WTC11 (cell line): ENCODE measurements around the gene MAP3K3. TPM values are rescaled to one million over a fixed set of nuclear protein-coding genes. Genes with fewer than 3 reads are reported as not detected.

Experiments used
- ATAC-seq: fragments of 200-7000 bp; cut with Tn5 transposase; 2 replicates; pipeline ENCODE4 v1.10.0; 2021; ENCODE audit warnings: mild to moderate bottlenecking, moderate library complexity
- CTCF ChIA-PET: fragments of 300-600 bp; sonication (Branson Sonifier 250); formaldehyde crosslinking; loops from one replicate; lab custom pipeline; 2021; ENCODE audit warnings: antibody characterized with exemption; lab: Charles Lee
- POLR2A ChIA-PET: fragments of 350-600 bp; sonication (Branson Sonifier 250); formaldehyde crosslinking; loops from one replicate; lab custom pipeline; 2021; ENCODE audit warnings: antibody characterized with exemption; lab: Charles Lee
- DNase-seq: peaks from one replicate; pipeline ENCODE4 v3.0.0; 2021; ENCODE audit warnings: low spot score
- H3K27ac Mint-ChIP-seq: 2 replicates; pipeline ENCODE4 v1.8.0; 2021; ENCODE audit warnings: mixed read lengths
- H3K27me3 Mint-ChIP-seq: 2 replicates; pipeline ENCODE4 v1.8.0; 2021; ENCODE audit warnings: low read depth, mild to moderate bottlenecking, moderate library complexity, mixed read lengths
- H3K36me3 Mint-ChIP-seq: 2 replicates; pipeline ENCODE4 v1.8.0; 2021; ENCODE audit warnings: mixed read lengths
- H3K4me1 Mint-ChIP-seq: 2 replicates; pipeline ENCODE4 v1.8.0; 2022; ENCODE audit warnings: mixed read lengths
- H3K4me3 Mint-ChIP-seq: 2 replicates; pipeline ENCODE4 v1.8.0; 2021; ENCODE audit warnings: mild to moderate bottlenecking, moderate library complexity, mixed read lengths
- H3K9me3 Mint-ChIP-seq: 2 replicates; pipeline ENCODE4 v1.8.0; 2021; ENCODE audit warnings: mixed read lengths
- ATF1 ChIP-seq: sonication (generic); formaldehyde crosslinking; IDR thresholded peaks from 2 replicates; pipeline ENCODE4 v1.8.1; 2023; ENCODE audit warnings: mild to moderate bottlenecking, moderate library complexity, missing genetic modification reagents
- ETV6 ChIP-seq: sonication (generic); formaldehyde crosslinking; IDR thresholded peaks from 2 replicates; pipeline ENCODE4 v1.8.1; 2022; ENCODE audit warnings: mild to moderate bottlenecking, missing genetic modification reagents
- HMGA2 ChIP-seq: fragments of 250-450 bp; sonication (Bioruptor Pico); IDR thresholded peaks from 2 replicates; pipeline ENCODE4 v1.4.0; 2021; ENCODE audit warnings: mild to moderate bottlenecking, moderate library complexity
- NR3C1 ChIP-seq: sonication (generic); formaldehyde crosslinking; conservative IDR thresholded peaks from 2 replicates; pipeline ENCODE4 v1.8.1; 2023; ENCODE audit warnings: low read depth, mild to moderate bottlenecking, missing genetic modification reagents
- RORB ChIP-seq: fragments of 250-450 bp; sonication (Bioruptor Pico); IDR thresholded peaks from 2 replicates; pipeline ENCODE4 v1.9.0; 2021; ENCODE audit warnings: mild to moderate bottlenecking
- SMAD4 ChIP-seq: sonication (generic); formaldehyde crosslinking; IDR thresholded peaks from 2 replicates; pipeline ENCODE4 v1.8.0; 2022; ENCODE audit warnings: mild to moderate bottlenecking, missing genetic modification reagents
- SP1 ChIP-seq: sonication (generic); formaldehyde crosslinking; conservative IDR thresholded peaks from 2 replicates; pipeline ENCODE4 v1.8.1; 2022; ENCODE audit warnings: missing genetic modification reagents
- TEAD4 ChIP-seq: sonication (generic); formaldehyde crosslinking; IDR thresholded peaks from 2 replicates; pipeline ENCODE4 v1.8.0; 2022; ENCODE audit warnings: mild to moderate bottlenecking, missing genetic modification reagents
- ZBTB21 ChIP-seq: sonication (generic); formaldehyde crosslinking; IDR thresholded peaks from 2 replicates; pipeline ENCODE4 v1.8.1; 2023; ENCODE audit warnings: mild to moderate bottlenecking, missing genetic modification reagents, borderline replicate concordance
- ZNF232 ChIP-seq: sonication (generic); formaldehyde crosslinking; IDR thresholded peaks from 2 replicates; pipeline ENCODE4 v1.8.0; 2022; ENCODE audit warnings: mild to moderate bottlenecking, missing genetic modification reagents
- ZNF317 ChIP-seq: sonication (generic); formaldehyde crosslinking; IDR thresholded peaks from 2 replicates; pipeline ENCODE4 v1.8.1; 2023; ENCODE audit warnings: low read depth, mild to moderate bottlenecking, moderate library complexity, missing genetic modification reagents, borderline replicate concordance
- ZNF396 ChIP-seq: fragments of 250-450 bp; sonication (Bioruptor Pico); IDR thresholded peaks from 2 replicates; pipeline ENCODE4 v1.8.0; 2021; ENCODE audit warnings: mild to moderate bottlenecking, moderate library complexity, borderline replicate concordance
- total RNA-seq: library from RNA; stranded (reverse); gene quantifications from 3 replicates; pipeline ENCODE4 v1.2.3, GENCODE V29; 2021
- TF ChIP-seq, protein P1 (sequence below): sonication (generic); formaldehyde crosslinking; IDR thresholded peaks from 2 replicates; pipeline ENCODE4 v1.8.1; 2023; ENCODE audit warnings: mild to moderate bottlenecking, missing genetic modification reagents, moderate library complexity
- TF ChIP-seq, protein P2 (sequence below): sonication (generic); formaldehyde crosslinking; IDR thresholded peaks from 2 replicates; pipeline ENCODE4 v1.8.1; 2022; ENCODE audit warnings: low read depth, missing genetic modification reagents, borderline replicate concordance
- TF ChIP-seq, protein P3 (sequence below): sonication (generic); formaldehyde crosslinking; IDR thresholded peaks from 2 replicates; pipeline ENCODE4 v1.8.1; 2023; ENCODE audit warnings: mild to moderate bottlenecking, missing genetic modification reagents, borderline replicate concordance
- TF ChIP-seq, protein P4 (sequence below): sonication (generic); formaldehyde crosslinking; conservative IDR thresholded peaks from 2 replicates; pipeline ENCODE4 v1.8.1; 2023; ENCODE audit warnings: mild to moderate bottlenecking, low read depth, missing genetic modification reagents, moderate library complexity
- TF ChIP-seq, protein P5 (sequence below): fragments of 250-450 bp; sonication (Bioruptor Pico); IDR thresholded peaks from 2 replicates; pipeline ENCODE4 v1.9.0; 2021; ENCODE audit warnings: mild to moderate bottlenecking, borderline replicate concordance

MAP3K3 gene
- total RNA-seq, 1 experiment from 2014 or later, result 25.7 TPM

DNA sequence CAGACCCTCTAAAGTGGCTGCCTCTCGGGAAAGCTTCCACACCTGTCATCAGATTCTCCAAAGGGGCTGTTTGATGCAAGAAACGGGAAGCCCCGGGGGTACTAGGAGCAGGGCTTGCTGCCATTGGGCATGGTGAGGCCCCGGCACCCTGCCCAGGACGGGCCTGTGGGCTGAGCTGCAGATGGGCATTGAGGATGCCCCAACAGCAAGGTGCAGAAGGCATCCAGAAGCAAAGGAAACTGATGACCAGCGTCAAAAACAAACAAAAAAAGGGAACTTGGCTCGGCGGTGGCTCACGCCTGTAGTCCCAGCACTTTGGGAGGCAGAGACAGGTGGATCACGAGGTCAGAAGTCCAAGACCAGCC lies 79.2 kb downstream of the MAP3K3 start:
- Mint-ChIP-seq H3K36me3 (peaks cover 17% of the 10 kb centered on the region), H3K27me3 (peaks cover 6% of the 10 kb centered on the region; the same call in 1 of the 2 replicates), H3K4me3 (peak overlapping the region; percentile 70), H3K9me3 (no peaks in the 10 kb centered on the region), H3K4me1 (peaks cover 41% of the 10 kb centered on the region), H3K27ac (no peak overlapping the region)
- ATAC-seq, result no peak
- no peak for DNase-seq
- ChIA-PET CTCF (interaction anchor here (0.7 to 1.9 kb wide), 8 partner anchors 9 to 276 kb away, joined by 3 to 8 read pairs (median 4); partner anchors contain the start of genes ACE and MAP3K3), POLR2A (interaction anchor here (1.9 to 2.2 kb wide), 2 partner anchors 72 to 79 kb away, joined by 7 to 8 read pairs; partner anchors contain the start of genes CCDC47, DDX42 and MAP3K3)
- TF ChIP-seq, protein P1, sequence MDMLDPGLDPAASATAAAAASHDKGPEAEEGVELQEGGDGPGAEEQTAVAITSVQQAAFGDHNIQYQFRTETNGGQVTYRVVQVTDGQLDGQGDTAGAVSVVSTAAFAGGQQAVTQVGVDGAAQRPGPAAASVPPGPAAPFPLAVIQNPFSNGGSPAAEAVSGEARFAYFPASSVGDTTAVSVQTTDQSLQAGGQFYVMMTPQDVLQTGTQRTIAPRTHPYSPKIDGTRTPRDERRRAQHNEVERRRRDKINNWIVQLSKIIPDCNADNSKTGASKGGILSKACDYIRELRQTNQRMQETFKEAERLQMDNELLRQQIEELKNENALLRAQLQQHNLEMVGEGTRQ, result no peak
- TF ChIP-seq ETV6 (CRISPR knock-in tag) (no peak), ZNF317 (CRISPR knock-in tag) (no peak)
- TF ChIP-seq, protein P2, sequence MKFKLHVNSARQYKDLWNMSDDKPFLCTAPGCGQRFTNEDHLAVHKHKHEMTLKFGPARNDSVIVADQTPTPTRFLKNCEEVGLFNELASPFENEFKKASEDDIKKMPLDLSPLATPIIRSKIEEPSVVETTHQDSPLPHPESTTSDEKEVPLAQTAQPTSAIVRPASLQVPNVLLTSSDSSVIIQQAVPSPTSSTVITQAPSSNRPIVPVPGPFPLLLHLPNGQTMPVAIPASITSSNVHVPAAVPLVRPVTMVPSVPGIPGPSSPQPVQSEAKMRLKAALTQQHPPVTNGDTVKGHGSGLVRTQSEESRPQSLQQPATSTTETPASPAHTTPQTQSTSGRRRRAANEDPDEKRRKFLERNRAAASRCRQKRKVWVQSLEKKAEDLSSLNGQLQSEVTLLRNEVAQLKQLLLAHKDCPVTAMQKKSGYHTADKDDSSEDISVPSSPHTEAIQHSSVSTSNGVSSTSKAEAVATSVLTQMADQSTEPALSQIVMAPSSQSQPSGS, result no peak

DNA sequence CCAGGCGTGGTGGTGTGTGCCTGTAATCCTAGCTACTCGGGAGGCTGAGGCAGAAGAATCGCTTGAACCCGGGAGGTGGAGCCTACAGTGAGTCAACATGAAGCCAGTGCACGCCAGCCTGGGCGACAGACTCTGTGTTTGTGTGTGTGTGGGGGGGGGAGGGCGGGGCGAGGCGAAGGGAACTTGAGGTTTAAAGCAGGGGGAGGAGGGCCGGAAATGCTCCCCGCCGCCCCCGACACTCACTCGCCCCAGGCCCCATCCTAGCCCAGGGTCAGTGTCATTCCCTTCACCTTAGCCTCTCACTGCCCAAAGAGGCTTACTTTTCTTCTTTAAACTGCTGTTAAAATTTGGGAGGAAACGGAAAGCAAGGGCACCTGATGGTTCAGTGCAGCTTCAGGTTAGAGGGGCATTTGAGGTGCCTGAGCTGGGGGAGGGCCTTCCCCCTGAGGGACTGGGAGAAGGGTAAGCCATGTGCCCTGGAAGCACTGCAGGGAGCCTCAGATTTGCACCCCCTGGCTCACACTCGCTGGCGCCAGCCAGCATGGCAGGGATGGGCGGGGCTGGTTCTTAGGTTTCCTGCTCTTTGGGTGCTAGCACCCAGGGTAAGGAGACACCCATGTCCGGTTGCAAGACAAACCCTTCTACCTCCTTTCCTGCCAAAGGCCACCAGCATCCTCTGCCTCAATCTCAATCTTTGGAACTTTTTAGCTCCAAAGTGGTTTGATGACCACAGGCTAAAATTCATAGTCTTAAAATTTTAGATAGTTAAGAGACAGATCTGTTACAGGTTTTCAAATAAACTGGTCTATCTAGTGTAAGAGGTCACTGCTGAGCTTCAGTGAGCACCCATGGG lies 79.9 kb downstream of the MAP3K3 start:
- Mint-ChIP-seq H3K9me3 (no peaks in the 10 kb centered on the region), H3K27ac (no peak overlapping the region; the same call in 1 of the 2 replicates), H3K27me3 (peaks cover 6% of the 10 kb centered on the region; the same call in 1 of the 2 replicates), H3K36me3 (peaks cover 17% of the 10 kb centered on the region), H3K4me3 (peak overlapping the region; percentile 70), H3K4me1 (peaks cover 35% of the 10 kb centered on the region)
- POLR2A ChIA-PET, result interaction anchor here (1.9 kb wide), 1 partner anchor 72 kb away, joined by 7 read pairs; the partner anchor contains the start of genes CCDC47 and DDX42
- DNase-seq (no peak), ATAC-seq (no peak)
- no peak for TF ChIP-seq ZNF396 (CRISPR knock-in tag)
- TF ChIP-seq ZNF232 (CRISPR knock-in tag), result no peak
- TF ChIP-seq, protein P3, sequence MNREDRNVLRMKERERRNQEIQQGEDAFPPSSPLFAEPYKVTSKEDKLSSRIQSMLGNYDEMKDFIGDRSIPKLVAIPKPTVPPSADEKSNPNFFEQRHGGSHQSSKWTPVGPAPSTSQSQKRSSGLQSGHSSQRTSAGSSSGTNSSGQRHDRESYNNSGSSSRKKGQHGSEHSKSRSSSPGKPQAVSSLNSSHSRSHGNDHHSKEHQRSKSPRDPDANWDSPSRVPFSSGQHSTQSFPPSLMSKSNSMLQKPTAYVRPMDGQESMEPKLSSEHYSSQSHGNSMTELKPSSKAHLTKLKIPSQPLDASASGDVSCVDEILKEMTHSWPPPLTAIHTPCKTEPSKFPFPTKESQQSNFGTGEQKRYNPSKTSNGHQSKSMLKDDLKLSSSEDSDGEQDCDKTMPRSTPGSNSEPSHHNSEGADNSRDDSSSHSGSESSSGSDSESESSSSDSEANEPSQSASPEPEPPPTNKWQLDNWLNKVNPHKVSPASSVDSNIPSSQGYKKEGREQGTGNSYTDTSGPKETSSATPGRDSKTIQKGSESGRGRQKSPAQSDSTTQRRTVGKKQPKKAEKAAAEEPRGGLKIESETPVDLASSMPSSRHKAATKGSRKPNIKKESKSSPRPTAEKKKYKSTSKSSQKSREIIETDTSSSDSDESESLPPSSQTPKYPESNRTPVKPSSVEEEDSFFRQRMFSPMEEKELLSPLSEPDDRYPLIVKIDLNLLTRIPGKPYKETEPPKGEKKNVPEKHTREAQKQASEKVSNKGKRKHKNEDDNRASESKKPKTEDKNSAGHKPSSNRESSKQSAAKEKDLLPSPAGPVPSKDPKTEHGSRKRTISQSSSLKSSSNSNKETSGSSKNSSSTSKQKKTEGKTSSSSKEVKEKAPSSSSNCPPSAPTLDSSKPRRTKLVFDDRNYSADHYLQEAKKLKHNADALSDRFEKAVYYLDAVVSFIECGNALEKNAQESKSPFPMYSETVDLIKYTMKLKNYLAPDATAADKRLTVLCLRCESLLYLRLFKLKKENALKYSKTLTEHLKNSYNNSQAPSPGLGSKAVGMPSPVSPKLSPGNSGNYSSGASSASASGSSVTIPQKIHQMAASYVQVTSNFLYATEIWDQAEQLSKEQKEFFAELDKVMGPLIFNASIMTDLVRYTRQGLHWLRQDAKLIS, result no peak
- no peak for TF ChIP-seq ZNF317 (CRISPR knock-in tag)
- TF ChIP-seq RORB (CRISPR knock-in tag), result no peak
- TF ChIP-seq TEAD4, result no peak
- no peak for TF ChIP-seq ATF1
- TF ChIP-seq HMGA2 (CRISPR knock-in tag), result no peak
- CTCF ChIA-PET, result interaction anchor here (0.8 to 1.7 kb wide), 4 partner anchors 8 to 90 kb away, joined by 3 to 4 read pairs (median 4); no protein-coding TSS in a partner anchor

DNA sequence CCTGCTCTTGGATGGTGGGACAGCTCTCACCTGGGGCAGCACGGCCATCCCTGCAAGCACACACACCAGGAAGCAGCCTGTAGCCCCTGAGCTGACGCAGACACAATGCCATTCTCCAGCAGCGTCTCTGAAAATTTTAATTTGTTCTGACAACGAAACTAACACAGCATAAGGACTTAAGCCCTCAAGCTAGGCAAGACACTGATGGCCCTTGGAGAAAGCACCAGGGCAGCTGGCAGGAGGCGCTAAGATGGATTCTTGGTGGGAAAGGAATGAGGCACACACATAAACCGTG lies 80.5 kb downstream of the MAP3K3 start:
- ChIA-PET POLR2A (no interaction called here), CTCF (interaction anchor here (0.8 to 1.7 kb wide), 4 partner anchors 8 to 90 kb away, joined by 3 to 4 read pairs (median 4); no protein-coding TSS in a partner anchor)
- no peak for DNase-seq
- peaks cover 29% of the 10 kb centered on the region for H3K4me1 Mint-ChIP-seq
- no peaks in the 10 kb centered on the region for H3K9me3 Mint-ChIP-seq
- peak overlapping the region; percentile 31; the same call in 1 of the 2 replicates for H3K4me3 Mint-ChIP-seq
- no peak for ATAC-seq
- H3K36me3 Mint-ChIP-seq, result peaks cover 17% of the 10 kb centered on the region
- no peak overlapping the region; the same call in 1 of the 2 replicates for H3K27ac Mint-ChIP-seq
- H3K27me3 Mint-ChIP-seq, result peaks cover 6% of the 10 kb centered on the region; the same call in 1 of the 2 replicates
- TF ChIP-seq, protein P4, sequence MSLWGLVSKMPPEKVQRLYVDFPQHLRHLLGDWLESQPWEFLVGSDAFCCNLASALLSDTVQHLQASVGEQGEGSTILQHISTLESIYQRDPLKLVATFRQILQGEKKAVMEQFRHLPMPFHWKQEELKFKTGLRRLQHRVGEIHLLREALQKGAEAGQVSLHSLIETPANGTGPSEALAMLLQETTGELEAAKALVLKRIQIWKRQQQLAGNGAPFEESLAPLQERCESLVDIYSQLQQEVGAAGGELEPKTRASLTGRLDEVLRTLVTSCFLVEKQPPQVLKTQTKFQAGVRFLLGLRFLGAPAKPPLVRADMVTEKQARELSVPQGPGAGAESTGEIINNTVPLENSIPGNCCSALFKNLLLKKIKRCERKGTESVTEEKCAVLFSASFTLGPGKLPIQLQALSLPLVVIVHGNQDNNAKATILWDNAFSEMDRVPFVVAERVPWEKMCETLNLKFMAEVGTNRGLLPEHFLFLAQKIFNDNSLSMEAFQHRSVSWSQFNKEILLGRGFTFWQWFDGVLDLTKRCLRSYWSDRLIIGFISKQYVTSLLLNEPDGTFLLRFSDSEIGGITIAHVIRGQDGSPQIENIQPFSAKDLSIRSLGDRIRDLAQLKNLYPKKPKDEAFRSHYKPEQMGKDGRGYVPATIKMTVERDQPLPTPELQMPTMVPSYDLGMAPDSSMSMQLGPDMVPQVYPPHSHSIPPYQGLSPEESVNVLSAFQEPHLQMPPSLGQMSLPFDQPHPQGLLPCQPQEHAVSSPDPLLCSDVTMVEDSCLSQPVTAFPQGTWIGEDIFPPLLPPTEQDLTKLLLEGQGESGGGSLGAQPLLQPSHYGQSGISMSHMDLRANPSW, result no peak
- no peak for TF ChIP-seq SP1 (CRISPR knock-in tag)
- no peak for TF ChIP-seq NR3C1
- TF ChIP-seq ETV6 (CRISPR knock-in tag), result no peak
- TF ChIP-seq, protein P5, sequence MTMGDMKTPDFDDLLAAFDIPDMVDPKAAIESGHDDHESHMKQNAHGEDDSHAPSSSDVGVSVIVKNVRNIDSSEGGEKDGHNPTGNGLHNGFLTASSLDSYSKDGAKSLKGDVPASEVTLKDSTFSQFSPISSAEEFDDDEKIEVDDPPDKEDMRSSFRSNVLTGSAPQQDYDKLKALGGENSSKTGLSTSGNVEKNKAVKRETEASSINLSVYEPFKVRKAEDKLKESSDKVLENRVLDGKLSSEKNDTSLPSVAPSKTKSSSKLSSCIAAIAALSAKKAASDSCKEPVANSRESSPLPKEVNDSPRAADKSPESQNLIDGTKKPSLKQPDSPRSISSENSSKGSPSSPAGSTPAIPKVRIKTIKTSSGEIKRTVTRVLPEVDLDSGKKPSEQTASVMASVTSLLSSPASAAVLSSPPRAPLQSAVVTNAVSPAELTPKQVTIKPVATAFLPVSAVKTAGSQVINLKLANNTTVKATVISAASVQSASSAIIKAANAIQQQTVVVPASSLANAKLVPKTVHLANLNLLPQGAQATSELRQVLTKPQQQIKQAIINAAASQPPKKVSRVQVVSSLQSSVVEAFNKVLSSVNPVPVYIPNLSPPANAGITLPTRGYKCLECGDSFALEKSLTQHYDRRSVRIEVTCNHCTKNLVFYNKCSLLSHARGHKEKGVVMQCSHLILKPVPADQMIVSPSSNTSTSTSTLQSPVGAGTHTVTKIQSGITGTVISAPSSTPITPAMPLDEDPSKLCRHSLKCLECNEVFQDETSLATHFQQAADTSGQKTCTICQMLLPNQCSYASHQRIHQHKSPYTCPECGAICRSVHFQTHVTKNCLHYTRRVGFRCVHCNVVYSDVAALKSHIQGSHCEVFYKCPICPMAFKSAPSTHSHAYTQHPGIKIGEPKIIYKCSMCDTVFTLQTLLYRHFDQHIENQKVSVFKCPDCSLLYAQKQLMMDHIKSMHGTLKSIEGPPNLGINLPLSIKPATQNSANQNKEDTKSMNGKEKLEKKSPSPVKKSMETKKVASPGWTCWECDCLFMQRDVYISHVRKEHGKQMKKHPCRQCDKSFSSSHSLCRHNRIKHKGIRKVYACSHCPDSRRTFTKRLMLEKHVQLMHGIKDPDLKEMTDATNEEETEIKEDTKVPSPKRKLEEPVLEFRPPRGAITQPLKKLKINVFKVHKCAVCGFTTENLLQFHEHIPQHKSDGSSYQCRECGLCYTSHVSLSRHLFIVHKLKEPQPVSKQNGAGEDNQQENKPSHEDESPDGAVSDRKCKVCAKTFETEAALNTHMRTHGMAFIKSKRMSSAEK (CRISPR knock-in tag), result no peak
- no peak for TF ChIP-seq SMAD4 (CRISPR knock-in tag)
- no peak for TF ChIP-seq ZBTB21
